Neural cell (in vitro differentiated cells): ENCODE measurements around the gene KRT5. TPM values are rescaled to one million over a fixed set of nuclear protein-coding genes. Genes with fewer than 3 reads are reported as not detected.

Source experiments
- H2AFZ ChIP-seq: fragments of 200-600, 300-800 bp; sonication (generic), shearing (Covaris generic); 2 replicates; pipeline ENCODE4 v1.6.0; 2014; ENCODE audit warnings: low read depth, mild to moderate bottlenecking, antibody characterized with exemption, low read length, moderate library complexity
- H3F3A ChIP-seq: fragments of 200-600 bp; shearing (Covaris generic); 2 replicates; pipeline ENCODE4 v1.6.1; 2016; ENCODE audit warnings: mild to moderate bottlenecking, moderate library complexity, mixed read lengths, antibody characterized with exemption, low read length; ENCODE audit not compliant: insufficient read depth, poor library complexity, severe bottlenecking
- H3K27ac ChIP-seq: fragments of 200-600, 300-800 bp; sonication (generic), shearing (Covaris generic); 2 replicates; pipeline ENCODE4 v1.5.1; 2014; ENCODE audit warnings: mild to moderate bottlenecking, low read length, moderate library complexity
- H3K27me3 ChIP-seq: fragments of 300-800, 200-600 bp; sonication (generic), shearing (Covaris generic); 2 replicates; pipeline ENCODE4 v1.6.0; 2014; ENCODE audit warnings: mild to moderate bottlenecking, low read depth, low read length, moderate library complexity; ENCODE audit not compliant: insufficient read depth
- H3K36me3 ChIP-seq: fragments of 300-800, 200-600 bp; sonication (generic), shearing (Covaris generic); 2 replicates; pipeline ENCODE4 v1.5.1; 2014; ENCODE audit warnings: mild to moderate bottlenecking, antibody characterized with exemption, low read length, moderate library complexity; ENCODE audit not compliant: insufficient read depth
- H3K4me2 ChIP-seq: fragments of 300-800, 200-600 bp; sonication (generic), shearing (Covaris generic); 2 replicates; pipeline ENCODE4 v1.6.0; 2014; ENCODE audit warnings: mild to moderate bottlenecking, low read length
- H3K4me3 ChIP-seq: fragments of 300-800, 200-600 bp; sonication (generic), shearing (Covaris generic); 2 replicates; pipeline ENCODE4 v1.5.1; 2014; ENCODE audit warnings: mild to moderate bottlenecking, low read length, moderate library complexity
- H3K79me2 ChIP-seq: fragments of 200-600 bp; shearing (Covaris generic); replicated peaks from 2 replicates; pipeline ENCODE4 v1.6.0; 2014; ENCODE audit warnings: mild to moderate bottlenecking, low read length, moderate library complexity; ENCODE audit not compliant: insufficient read depth
- H3K9ac ChIP-seq: fragments of 300-800, 200-600 bp; sonication (generic), shearing (Covaris generic); 2 replicates; pipeline ENCODE4 v1.6.1; 2016; ENCODE audit warnings: mild to moderate bottlenecking, low read length, mixed read lengths
- H3K9me2 ChIP-seq: fragments of 200-600 bp; shearing (Covaris generic); 2 replicates; pipeline ENCODE4 v1.6.1; 2016; ENCODE audit warnings: mild to moderate bottlenecking, low read length, mixed read lengths; ENCODE audit not compliant: insufficient read depth
- H3K9me3 ChIP-seq: fragments of 200-600, 300-800 bp; sonication (generic), shearing (Covaris generic); 2 replicates; pipeline ENCODE4 v1.6.1; 2016; ENCODE audit warnings: mild to moderate bottlenecking, mixed run types, low read length, moderate library complexity, mixed read lengths
- H4K20me1 ChIP-seq: fragments of 200-600 bp; shearing (Covaris generic); 2 replicates; pipeline ENCODE4 v1.6.1; 2016; ENCODE audit warnings: mild to moderate bottlenecking, mixed run types; ENCODE audit not compliant: insufficient read depth
- EP300 ChIP-seq: fragments of 450-650 bp; conservative IDR thresholded peaks from 2 replicates; pipeline ENCODE4 v1.6.1; 2014; ENCODE audit warnings: antibody characterized with exemption, mild to moderate bottlenecking, moderate library complexity; ENCODE audit not compliant: poor library complexity, severe bottlenecking
- EZH2 ChIP-seq: fragments of 200-600, 300-800 bp; shearing (Covaris generic), sonication (generic); IDR thresholded peaks from 2 replicates; pipeline ENCODE4 v1.6.1; 2014; ENCODE audit warnings: antibody characterized with exemption, low read length, borderline replicate concordance, mild to moderate bottlenecking; ENCODE audit not compliant: insufficient read depth, poor library complexity, severe bottlenecking
- MXI1 ChIP-seq: fragments of 450-650 bp; conservative IDR thresholded peaks from 2 replicates; pipeline ENCODE4 v1.6.1; 2014; ENCODE audit warnings: antibody characterized with exemption, mild to moderate bottlenecking; ENCODE audit not compliant: poor library complexity, severe bottlenecking
- POLR2AphosphoS5 ChIP-seq: IDR thresholded peaks from 2 replicates; pipeline ENCODE4 v1.6.1; 2012
- RAD21 ChIP-seq: fragments of 450-650 bp; conservative IDR thresholded peaks from 2 replicates; pipeline ENCODE4 v1.6.1; 2014; ENCODE audit warnings: antibody characterized with exemption, mild to moderate bottlenecking, moderate library complexity
- SMC3 ChIP-seq: fragments of 450-650 bp; conservative IDR thresholded peaks from 2 replicates; pipeline ENCODE4 v1.6.1; 2014; ENCODE audit warnings: antibody characterized with exemption, mild to moderate bottlenecking, moderate library complexity; ENCODE audit not compliant: poor library complexity
- TAF1 ChIP-seq: IDR thresholded peaks from 2 replicates; pipeline ENCODE4 v1.6.1; 2012; ENCODE audit warnings: low read depth
- polyA plus RNA-seq: library from polyadenylated mRNA; depleted of rRNA; stranded (reverse); fragments of >200 nt; gene quantifications from 2 replicates; pipeline ENCODE4 v1.2.3, GENCODE V29; 2014
- TF ChIP-seq, protein P1 (sequence below): fragments of 450-650 bp; IDR thresholded peaks from 2 replicates; pipeline ENCODE4 v1.5.1; 2014; ENCODE audit warnings: antibody characterized with exemption, mild to moderate bottlenecking, moderate library complexity; ENCODE audit not compliant: poor library complexity, severe bottlenecking
- TF ChIP-seq, protein P2 (sequence below): IDR thresholded peaks from 2 replicates; pipeline ENCODE4 v1.6.1; 2012; ENCODE audit warnings: borderline replicate concordance

KRT5 gene
- polyA plus RNA-seq, 1 donor from 2014 or later = not detected

DNA sequence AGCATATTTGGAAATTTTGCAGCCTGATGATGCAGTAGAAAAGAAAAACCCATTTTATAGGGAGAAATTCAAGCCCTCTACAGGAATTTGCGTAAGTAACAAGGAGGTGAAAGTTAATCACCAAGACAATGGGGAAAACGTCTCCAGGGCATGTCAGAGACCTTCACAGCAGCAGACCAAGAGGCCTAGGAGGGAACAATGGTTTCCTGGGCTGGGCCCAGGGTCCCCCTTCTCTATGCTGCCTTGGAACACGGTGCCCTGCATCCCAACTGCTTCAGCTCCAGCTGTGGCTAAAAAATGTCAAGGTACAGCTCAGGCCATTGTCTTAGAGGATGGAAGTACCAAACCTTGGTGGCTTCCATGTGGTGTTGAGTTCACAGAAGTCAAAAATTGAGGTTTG, 40.1 kb downstream of the KRT5 start:
- Histone ChIP-seq H3K9ac (no peak overlapping the region), H3K79me2 (no peaks in the 10 kb centered on the region), H3K9me2 (no peaks in the 10 kb centered on the region), H3K27me3 (no peaks in the 10 kb centered on the region), H3K4me2 (no peak overlapping the region), H3F3A (no peaks in the 10 kb centered on the region), H3K36me3 (no peaks in the 10 kb centered on the region), H4K20me1 (no peaks in the 10 kb centered on the region), H3K4me3 (no peak overlapping the region), H3K9me3 (peaks cover 6% of the 10 kb centered on the region), H2AFZ (no peak overlapping the region), H3K27ac (no peak overlapping the region)
- TF ChIP-seq, protein P1, sequence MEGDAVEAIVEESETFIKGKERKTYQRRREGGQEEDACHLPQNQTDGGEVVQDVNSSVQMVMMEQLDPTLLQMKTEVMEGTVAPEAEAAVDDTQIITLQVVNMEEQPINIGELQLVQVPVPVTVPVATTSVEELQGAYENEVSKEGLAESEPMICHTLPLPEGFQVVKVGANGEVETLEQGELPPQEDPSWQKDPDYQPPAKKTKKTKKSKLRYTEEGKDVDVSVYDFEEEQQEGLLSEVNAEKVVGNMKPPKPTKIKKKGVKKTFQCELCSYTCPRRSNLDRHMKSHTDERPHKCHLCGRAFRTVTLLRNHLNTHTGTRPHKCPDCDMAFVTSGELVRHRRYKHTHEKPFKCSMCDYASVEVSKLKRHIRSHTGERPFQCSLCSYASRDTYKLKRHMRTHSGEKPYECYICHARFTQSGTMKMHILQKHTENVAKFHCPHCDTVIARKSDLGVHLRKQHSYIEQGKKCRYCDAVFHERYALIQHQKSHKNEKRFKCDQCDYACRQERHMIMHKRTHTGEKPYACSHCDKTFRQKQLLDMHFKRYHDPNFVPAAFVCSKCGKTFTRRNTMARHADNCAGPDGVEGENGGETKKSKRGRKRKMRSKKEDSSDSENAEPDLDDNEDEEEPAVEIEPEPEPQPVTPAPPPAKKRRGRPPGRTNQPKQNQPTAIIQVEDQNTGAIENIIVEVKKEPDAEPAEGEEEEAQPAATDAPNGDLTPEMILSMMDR = no peak
- no peak for TF ChIP-seq EZH2
- no peak for TF ChIP-seq EP300
- TF ChIP-seq TAF1 = no peak
- TF ChIP-seq SMC3 = no peak
- no peak for TF ChIP-seq MXI1
- TF ChIP-seq, protein P2, sequence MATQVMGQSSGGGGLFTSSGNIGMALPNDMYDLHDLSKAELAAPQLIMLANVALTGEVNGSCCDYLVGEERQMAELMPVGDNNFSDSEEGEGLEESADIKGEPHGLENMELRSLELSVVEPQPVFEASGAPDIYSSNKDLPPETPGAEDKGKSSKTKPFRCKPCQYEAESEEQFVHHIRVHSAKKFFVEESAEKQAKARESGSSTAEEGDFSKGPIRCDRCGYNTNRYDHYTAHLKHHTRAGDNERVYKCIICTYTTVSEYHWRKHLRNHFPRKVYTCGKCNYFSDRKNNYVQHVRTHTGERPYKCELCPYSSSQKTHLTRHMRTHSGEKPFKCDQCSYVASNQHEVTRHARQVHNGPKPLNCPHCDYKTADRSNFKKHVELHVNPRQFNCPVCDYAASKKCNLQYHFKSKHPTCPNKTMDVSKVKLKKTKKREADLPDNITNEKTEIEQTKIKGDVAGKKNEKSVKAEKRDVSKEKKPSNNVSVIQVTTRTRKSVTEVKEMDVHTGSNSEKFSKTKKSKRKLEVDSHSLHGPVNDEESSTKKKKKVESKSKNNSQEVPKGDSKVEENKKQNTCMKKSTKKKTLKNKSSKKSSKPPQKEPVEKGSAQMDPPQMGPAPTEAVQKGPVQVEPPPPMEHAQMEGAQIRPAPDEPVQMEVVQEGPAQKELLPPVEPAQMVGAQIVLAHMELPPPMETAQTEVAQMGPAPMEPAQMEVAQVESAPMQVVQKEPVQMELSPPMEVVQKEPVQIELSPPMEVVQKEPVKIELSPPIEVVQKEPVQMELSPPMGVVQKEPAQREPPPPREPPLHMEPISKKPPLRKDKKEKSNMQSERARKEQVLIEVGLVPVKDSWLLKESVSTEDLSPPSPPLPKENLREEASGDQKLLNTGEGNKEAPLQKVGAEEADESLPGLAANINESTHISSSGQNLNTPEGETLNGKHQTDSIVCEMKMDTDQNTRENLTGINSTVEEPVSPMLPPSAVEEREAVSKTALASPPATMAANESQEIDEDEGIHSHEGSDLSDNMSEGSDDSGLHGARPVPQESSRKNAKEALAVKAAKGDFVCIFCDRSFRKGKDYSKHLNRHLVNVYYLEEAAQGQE = no peak
- no peak for TF ChIP-seq RAD21
- TF ChIP-seq POLR2AphosphoS5 = no peak

DNA sequence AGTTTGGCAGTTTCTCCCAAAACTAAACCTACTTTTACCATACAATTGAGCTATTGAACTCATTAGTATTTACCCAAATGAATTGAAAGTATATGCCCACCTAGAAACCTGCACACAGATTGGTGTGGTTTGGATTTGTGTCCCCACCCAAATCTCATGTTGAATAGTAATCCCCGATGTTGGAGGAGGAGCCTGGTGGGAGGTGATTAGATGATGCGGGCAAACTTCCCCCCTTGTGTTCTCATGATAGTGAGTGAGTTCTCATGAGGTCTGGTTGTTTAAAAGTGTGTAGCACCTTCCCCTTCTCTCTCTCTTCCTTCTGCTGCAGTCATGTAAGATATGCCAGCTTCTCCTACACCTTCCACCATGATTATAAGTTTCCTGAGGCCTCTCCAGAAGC, 42.5 kb downstream of the KRT5 start:
- Histone ChIP-seq H3F3A (no peaks in the 10 kb centered on the region), H3K9me3 (no peaks in the 10 kb centered on the region), H3K9me2 (no peaks in the 10 kb centered on the region), H3K27me3 (no peaks in the 10 kb centered on the region), H3K9ac (no peak overlapping the region), H3K79me2 (no peaks in the 10 kb centered on the region), H3K36me3 (no peaks in the 10 kb centered on the region), H4K20me1 (no peaks in the 10 kb centered on the region), H2AFZ (no peak overlapping the region), H3K4me3 (no peak overlapping the region), H3K4me2 (no peak overlapping the region), H3K27ac (no peak overlapping the region)
- TF ChIP-seq POLR2AphosphoS5 (no peak), MXI1 (no peak), RAD21 (no peak), SMC3 (no peak), TAF1 (no peak), EZH2 (no peak), EP300 (no peak)
- TF ChIP-seq, protein P2 = no peak
- TF ChIP-seq, protein P1 = no peak
